Activated CD8-positive, alpha-beta memory T cell treated with anti-CD3 and anti-CD28 coated beads for 4 hours (primary cell): Measurements from ENCODE around the gene FBXO9.

Source experiments
- DNase-seq, 2 donors: peaks; one replicate each; pipeline ENCODE4 v3.0.0-alpha.2; 2020; ENCODE audit warnings: low read depth in 2 of 2

The FBXO9 gene

GRCh38 chr6:53095270-53095669 lies 30.1 kb downstream of the FBXO9 start:
- DNase-seq, result no peak

- DNase-seq, result no peak
These were observed 30.5 kb downstream of the FBXO9 start for GRCh38 chr6:53095716-53096115.

- DNase-seq, result no peak
These were observed 35.4 kb downstream of the FBXO9 start for GRCh38 chr6:53100561-53100960.

- no peak for DNase-seq
These were observed 35.8 kb downstream of the FBXO9 start for GRCh38 chr6:53101006-53101405.

GRCh38 chr6:53103993-53104675 lies 38.9 kb downstream of the FBXO9 start:
- no peak for DNase-seq

- DNase-seq, result no peak
These were observed 39.7 kb downstream of the FBXO9 start for GRCh38 chr6:53104916-53105315.

GRCh38 chr6:53107091-53107490 lies 41.9 kb downstream of the FBXO9 start:
- DNase-seq, result no peak

GRCh38 chr6:53109612-53110011 lies 44.4 kb downstream of the FBXO9 start:
- DNase-seq, result no peak

- DNase-seq, result no peak
These were observed 46.7 kb downstream of the FBXO9 start for GRCh38 chr6:53111865-53112264.

- DNase-seq, result no peak
These were observed 47.2 kb downstream of the FBXO9 start for GRCh38 chr6:53112404-53112803.

- DNase-seq, result no peak
These were observed 47.7 kb downstream of the FBXO9 start for GRCh38 chr6:53112871-53113270.

- DNase-seq, result no peak
These were observed 48.5 kb downstream of the FBXO9 start for GRCh38 chr6:53113742-53114141.

- DNase-seq, result no peak
These were observed 49.9 kb downstream of the FBXO9 start for GRCh38 chr6:53115113-53115512.

- DNase-seq, result no peak
These were observed 50.5 kb downstream of the FBXO9 start for GRCh38 chr6:53115741-53116140.

GRCh38 chr6:53119349-53119748 lies 54.1 kb downstream of the FBXO9 start:
- no peak for DNase-seq

- no peak for DNase-seq
These were observed 54.7 kb downstream of the FBXO9 start for GRCh38 chr6:53119772-53120409.

GRCh38 chr6:53124131-53124800 lies 59.1 kb downstream of the FBXO9 start:
- no peak for DNase-seq

GRCh38 chr6:53125276-53125675 lies 60.1 kb downstream of the FBXO9 start:
- no peak for DNase-seq

- no peak for DNase-seq
These were observed 63.6 kb downstream of the FBXO9 start for GRCh38 chr6:53128842-53129241.

GRCh38 chr6:53130569-53131290 lies 65.5 kb downstream of the FBXO9 start:
- DNase-seq, result no peak

- no peak for DNase-seq
These were observed 68.8 kb downstream of the FBXO9 start for GRCh38 chr6:53133961-53134360.

GRCh38 chr6:53134601-53135235 lies 69.5 kb downstream of the FBXO9 start:
- DNase-seq, result no peak
